Endodermal cell (in vitro differentiated cells): ENCODE data around the gene KIF3A. TPM values are rescaled to one million over a fixed set of nuclear protein-coding genes. Genes with fewer than 3 reads are reported as not detected.

Experiments
- DNase-seq: peaks from one replicate; pipeline ENCODE4 v3.0.0-alpha.2; 2017
- H3K27ac ChIP-seq: 2 replicates; pipeline ENCODE4 v1.5.1; 2013; ENCODE audit warnings: mild to moderate bottlenecking, low read depth, low read length, moderate library complexity
- H3K27me3 ChIP-seq: 2 replicates; pipeline ENCODE4 v1.6.1; 2013; ENCODE audit warnings: mild to moderate bottlenecking, low read length, moderate library complexity; ENCODE audit not compliant: insufficient read depth, control insufficient read depth, poor library complexity, severe bottlenecking
- H3K36me3 ChIP-seq: 2 replicates; pipeline ENCODE4 v1.7.0; 2013; ENCODE audit warnings: mild to moderate bottlenecking, low read length, moderate library complexity; ENCODE audit not compliant: control insufficient read depth, insufficient read depth
- H3K4me1 ChIP-seq: one replicate; pipeline ENCODE4 v1.7.0; 2013; ENCODE audit warnings: low read length; ENCODE audit not compliant: control insufficient read depth, insufficient read depth
- H3K4me3 ChIP-seq: 2 replicates; pipeline ENCODE4 v1.5.1; 2013; ENCODE audit warnings: mild to moderate bottlenecking, low read length, moderate library complexity
- H3K9ac ChIP-seq: 2 replicates; pipeline ENCODE4 v1.6.1; 2013; ENCODE audit warnings: mild to moderate bottlenecking, low read length, moderate library complexity; ENCODE audit not compliant: poor library complexity, severe bottlenecking; ENCODE audit errors: extremely low read depth
- H3K9me3 ChIP-seq: 2 replicates; pipeline ENCODE4 v1.6.1; 2013; ENCODE audit warnings: mild to moderate bottlenecking, low read length, moderate library complexity; ENCODE audit not compliant: control insufficient read depth
- H3K27ac Mint-ChIP-seq: 2 replicates; pipeline ENCODE4 v1.8.0; 2020; ENCODE audit warnings: mixed read lengths
- H3K27me3 Mint-ChIP-seq: 2 replicates; pipeline ENCODE4 v1.8.0; 2021; ENCODE audit warnings: mild to moderate bottlenecking, mixed read lengths; ENCODE audit not compliant: insufficient read depth
- H3K36me3 Mint-ChIP-seq: 2 replicates; pipeline ENCODE4 v1.8.0; 2020; ENCODE audit warnings: low read depth, mixed read lengths
- H3K4me1 Mint-ChIP-seq: 2 replicates; pipeline ENCODE4 v1.8.0; 2020; ENCODE audit warnings: mixed read lengths
- H3K4me3 Mint-ChIP-seq: 2 replicates; pipeline ENCODE4 v1.8.0; 2020; ENCODE audit warnings: mild to moderate bottlenecking, moderate library complexity, mixed read lengths
- H3K9me3 Mint-ChIP-seq: 2 replicates; pipeline ENCODE4 v1.8.0; 2020; ENCODE audit warnings: mild to moderate bottlenecking, mixed read lengths
- WGBS, 2 experiments: methylation state at CpG; one replicate each; pipeline versions ENCODE4 v1.1.5 to v1.1.7; 2013; ENCODE audit warnings: missing lambda C conversion rate in 2 of 2, mixed read lengths in 1 of 2; ENCODE audit not compliant: insufficient coverage in 1 of 2, insufficient read length in 1 of 2; 5-methylcytosine and 5-hydroxymethylcytosine counted together
- total RNA-seq, 2 donors: library from RNA; stranded (reverse); fragmentation: NEBNext Ultra II Directional in 1 of 2; extraction: Animal tissue kit (Norgen Biotek cat#: 25700) in 1 of 2; gene quantifications; 2 replicates in 1 of 2; 3 replicates in 1 of 2; pipeline ENCODE4 v1.2.1, GENCODE V29; 2021
- TF ChIP-seq, protein P1 (sequence below): fragments of 200-600 bp; sonication (generic); conservative IDR thresholded peaks from 2 replicates; pipeline ENCODE4 v1.5.0; 2021; ENCODE audit warnings: antibody characterized with exemption, mild to moderate bottlenecking

Gene KIF3A
- total RNA-seq, 2 donors from 2014 or later: 19.6 to 25.2 TPM

DNA sequence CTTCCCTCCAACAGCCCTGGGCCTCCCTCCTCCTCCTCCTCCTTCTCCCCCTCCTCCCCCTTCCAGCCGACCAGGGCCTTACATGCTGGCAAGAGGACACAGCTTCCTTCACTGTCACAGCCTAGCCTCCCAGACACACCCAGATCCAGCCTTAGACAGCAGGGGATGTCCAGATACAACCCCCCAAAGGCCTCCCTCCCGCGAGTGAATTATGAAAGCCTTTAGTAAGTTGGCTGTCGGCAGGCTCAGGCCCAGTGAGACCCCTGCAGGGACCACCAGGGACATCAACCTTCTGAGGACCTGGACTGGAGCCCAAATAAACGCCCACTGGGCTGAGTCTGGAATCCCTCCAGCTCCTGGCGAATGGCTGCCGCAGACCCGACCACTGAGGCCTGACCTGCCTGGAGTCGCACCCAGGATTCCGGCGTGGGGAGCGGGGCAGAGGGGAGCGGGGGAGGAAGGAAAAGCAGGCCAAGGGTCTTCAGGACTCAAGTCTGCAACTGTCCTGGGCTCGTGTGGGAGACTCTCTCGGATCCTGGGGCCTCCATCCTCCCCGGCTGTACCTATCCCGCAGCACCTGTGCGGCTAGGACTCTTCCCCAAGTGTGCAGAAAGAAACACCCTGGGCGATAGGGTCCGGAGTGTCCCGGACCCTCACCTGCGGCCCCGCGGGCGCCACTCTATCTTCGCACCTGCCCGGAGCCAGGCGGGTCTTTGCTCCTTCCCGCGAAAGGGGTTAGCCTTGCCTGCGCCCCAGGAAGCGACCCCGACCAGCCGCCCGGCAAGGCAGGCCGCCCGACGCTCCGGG lies 39.0 kb upstream of the KIF3A start:
- H3K27me3 ChIP-seq: peaks cover 46% of the 10 kb centered on the region
- TF ChIP-seq, protein P1, sequence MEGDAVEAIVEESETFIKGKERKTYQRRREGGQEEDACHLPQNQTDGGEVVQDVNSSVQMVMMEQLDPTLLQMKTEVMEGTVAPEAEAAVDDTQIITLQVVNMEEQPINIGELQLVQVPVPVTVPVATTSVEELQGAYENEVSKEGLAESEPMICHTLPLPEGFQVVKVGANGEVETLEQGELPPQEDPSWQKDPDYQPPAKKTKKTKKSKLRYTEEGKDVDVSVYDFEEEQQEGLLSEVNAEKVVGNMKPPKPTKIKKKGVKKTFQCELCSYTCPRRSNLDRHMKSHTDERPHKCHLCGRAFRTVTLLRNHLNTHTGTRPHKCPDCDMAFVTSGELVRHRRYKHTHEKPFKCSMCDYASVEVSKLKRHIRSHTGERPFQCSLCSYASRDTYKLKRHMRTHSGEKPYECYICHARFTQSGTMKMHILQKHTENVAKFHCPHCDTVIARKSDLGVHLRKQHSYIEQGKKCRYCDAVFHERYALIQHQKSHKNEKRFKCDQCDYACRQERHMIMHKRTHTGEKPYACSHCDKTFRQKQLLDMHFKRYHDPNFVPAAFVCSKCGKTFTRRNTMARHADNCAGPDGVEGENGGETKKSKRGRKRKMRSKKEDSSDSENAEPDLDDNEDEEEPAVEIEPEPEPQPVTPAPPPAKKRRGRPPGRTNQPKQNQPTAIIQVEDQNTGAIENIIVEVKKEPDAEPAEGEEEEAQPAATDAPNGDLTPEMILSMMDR: peak; percentile 17
- peaks cover 2% of the 10 kb centered on the region for H3K4me1 ChIP-seq

DNA sequence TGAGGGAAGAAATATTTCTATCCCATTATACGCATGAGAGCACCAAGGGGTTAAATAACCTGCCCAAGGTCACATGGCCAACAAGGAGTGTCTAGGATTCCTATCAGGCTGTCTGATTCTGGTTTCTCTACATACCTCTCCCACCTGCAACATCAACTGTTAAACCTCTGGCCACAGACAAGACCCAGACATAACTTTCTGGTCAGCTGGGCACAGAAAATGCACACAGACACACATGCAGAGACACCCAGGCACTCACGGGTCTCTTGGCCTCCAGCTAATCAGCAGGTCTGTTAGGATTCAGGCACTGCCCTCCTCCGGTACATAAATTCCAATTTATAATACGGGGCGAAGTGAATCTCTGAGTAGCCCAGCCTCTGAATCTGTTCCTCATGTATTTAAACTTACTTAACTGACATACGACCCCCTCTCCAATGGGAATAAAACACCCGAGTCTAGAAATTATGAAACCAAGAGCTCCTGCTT lies 38.2 kb upstream of the KIF3A start:
- H3K27me3 Mint-ChIP-seq: peaks cover 39% of the 10 kb centered on the region
- no peaks in the 10 kb centered on the region for H3K9me3 Mint-ChIP-seq
- TF ChIP-seq, protein P1: no peak
- Histone ChIP-seq H3K36me3 (no peaks in the 10 kb centered on the region), H3K4me3 (peak overlapping the region; percentile 80), H3K9me3 (no peaks in the 10 kb centered on the region), H3K27ac (no peak overlapping the region), H3K27me3 (peaks cover 38% of the 10 kb centered on the region), H3K9ac (no peak overlapping the region), H3K4me1 (peaks cover 5% of the 10 kb centered on the region)
- DNase-seq: no peak
- WGBS, 2 experiments: 85 to 89% methylated on average over 5 to 7 of the region's 7 CpGs
- H3K4me1 Mint-ChIP-seq: peaks cover 9% of the 10 kb centered on the region
- no peak overlapping the region for H3K27ac Mint-ChIP-seq
- no peaks in the 10 kb centered on the region for H3K36me3 Mint-ChIP-seq
- no peak overlapping the region for H3K4me3 Mint-ChIP-seq

More for the DNA sequence above, 39.0 kb upstream of the KIF3A start:
- Mint-ChIP-seq H3K36me3 (no peaks in the 10 kb centered on the region), H3K9me3 (no peaks in the 10 kb centered on the region), H3K4me3 (peak overlapping the region; percentile 61), H3K27ac (no peak overlapping the region), H3K27me3 (peaks cover 46% of the 10 kb centered on the region), H3K4me1 (peaks cover 3% of the 10 kb centered on the region)
- Histone ChIP-seq H3K9me3 (no peaks in the 10 kb centered on the region), H3K27ac (no peak overlapping the region), H3K36me3 (no peaks in the 10 kb centered on the region), H3K9ac (peak overlapping the region; percentile 41), H3K4me3 (peak overlapping the region; percentile 80)
- 2 to 7% methylated on average over 9 to 39 of the region's 39 CpGs for WGBS, 2 experiments
- DNase-seq: peak; percentile 71

DNA sequence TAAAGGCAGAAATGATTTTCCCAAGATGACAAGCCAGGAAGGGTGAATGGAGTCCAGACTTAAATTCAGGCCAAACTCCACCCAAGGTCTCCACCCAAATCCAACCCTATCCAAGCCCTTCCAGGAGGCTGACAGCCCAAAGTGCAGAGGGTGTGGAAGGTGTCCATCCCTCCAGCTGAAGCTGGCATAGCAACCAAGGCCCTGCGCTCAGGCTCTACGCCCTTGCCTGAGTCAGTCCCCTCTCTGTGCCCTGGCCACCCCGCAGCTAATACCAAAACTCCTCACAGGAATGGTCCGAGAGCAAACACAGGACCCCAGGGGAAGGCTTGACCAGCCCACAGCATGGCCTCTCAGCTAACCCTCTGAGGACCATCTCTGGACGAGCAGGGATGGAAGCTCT lies 37.5 kb upstream of the KIF3A start:
- no peaks in the 10 kb centered on the region for H3K9me3 Mint-ChIP-seq
- DNase-seq: no peak
- H3K4me1 Mint-ChIP-seq: peaks cover 9% of the 10 kb centered on the region
- Histone ChIP-seq H3K27ac (no peak overlapping the region), H3K36me3 (no peaks in the 10 kb centered on the region), H3K4me3 (no peak overlapping the region), H3K4me1 (peaks cover 6% of the 10 kb centered on the region), H3K9ac (no peak overlapping the region), H3K9me3 (no peaks in the 10 kb centered on the region), H3K27me3 (peaks cover 31% of the 10 kb centered on the region)
- WGBS, 2 experiments: 92 to 100% methylated on average over 3 to 5 of the region's 5 CpGs
- TF ChIP-seq, protein P1: no peak
- no peak overlapping the region for H3K4me3 Mint-ChIP-seq
- H3K27ac Mint-ChIP-seq: no peak overlapping the region
- H3K27me3 Mint-ChIP-seq: peaks cover 37% of the 10 kb centered on the region
- H3K36me3 Mint-ChIP-seq: no peaks in the 10 kb centered on the region
